Measurements from ENCODE around the gene THSD7A.

DNA sequence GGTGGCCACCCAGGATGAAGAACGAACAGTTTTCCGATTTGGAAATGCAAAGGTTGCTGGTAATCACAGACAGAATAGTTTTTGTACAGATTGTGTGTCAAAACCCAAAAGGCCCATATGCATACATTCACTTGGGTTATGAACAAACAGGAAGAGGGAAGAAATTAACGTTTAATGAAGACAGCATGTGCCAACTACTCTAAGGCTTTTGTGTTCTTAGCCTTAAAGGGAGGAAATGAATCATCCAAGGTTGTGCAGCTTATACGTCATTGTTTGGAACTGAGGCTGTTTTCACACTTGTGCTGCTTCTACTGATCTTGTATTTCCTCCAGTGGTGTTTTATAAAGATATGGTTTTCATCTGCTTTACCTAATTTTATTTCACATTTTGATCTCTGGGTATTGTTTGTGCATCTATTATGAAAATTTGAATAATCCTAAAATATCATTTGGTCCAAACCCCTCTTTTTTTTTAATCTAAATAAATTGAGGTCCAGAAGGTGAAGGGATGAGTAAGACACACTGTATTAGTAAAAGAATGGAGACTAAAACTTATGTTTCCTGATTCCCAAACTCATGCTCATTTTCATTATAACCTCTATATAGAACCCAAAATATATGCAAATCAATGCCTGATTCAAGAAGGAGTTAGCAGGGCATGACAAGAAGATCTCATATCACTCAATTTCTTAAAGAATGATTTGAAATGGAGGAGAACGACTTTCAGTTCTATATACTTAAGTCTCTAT is 373.1 kb downstream of the THSD7A start:
- TF ChIP-seq, protein P1, sequence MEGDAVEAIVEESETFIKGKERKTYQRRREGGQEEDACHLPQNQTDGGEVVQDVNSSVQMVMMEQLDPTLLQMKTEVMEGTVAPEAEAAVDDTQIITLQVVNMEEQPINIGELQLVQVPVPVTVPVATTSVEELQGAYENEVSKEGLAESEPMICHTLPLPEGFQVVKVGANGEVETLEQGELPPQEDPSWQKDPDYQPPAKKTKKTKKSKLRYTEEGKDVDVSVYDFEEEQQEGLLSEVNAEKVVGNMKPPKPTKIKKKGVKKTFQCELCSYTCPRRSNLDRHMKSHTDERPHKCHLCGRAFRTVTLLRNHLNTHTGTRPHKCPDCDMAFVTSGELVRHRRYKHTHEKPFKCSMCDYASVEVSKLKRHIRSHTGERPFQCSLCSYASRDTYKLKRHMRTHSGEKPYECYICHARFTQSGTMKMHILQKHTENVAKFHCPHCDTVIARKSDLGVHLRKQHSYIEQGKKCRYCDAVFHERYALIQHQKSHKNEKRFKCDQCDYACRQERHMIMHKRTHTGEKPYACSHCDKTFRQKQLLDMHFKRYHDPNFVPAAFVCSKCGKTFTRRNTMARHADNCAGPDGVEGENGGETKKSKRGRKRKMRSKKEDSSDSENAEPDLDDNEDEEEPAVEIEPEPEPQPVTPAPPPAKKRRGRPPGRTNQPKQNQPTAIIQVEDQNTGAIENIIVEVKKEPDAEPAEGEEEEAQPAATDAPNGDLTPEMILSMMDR (IDR thresholded peaks at IDR 0.05) = no peak
- no peak for TF ChIP-seq EZH2phosphoT487 (IDR thresholded peaks at IDR 0.05)

Measured in neural progenitor cell (in vitro differentiated cells).